Endothelial cell of umbilical vein (primary cell): ENCODE measurements around the gene FAM193B. TPM values are rescaled to one million over a fixed set of nuclear protein-coding genes. Genes with fewer than 3 reads are reported as not detected.

Experiments
- BruUV-seq: library from RNA; stranded (reverse); fragments of 400-500 nt; replicated peaks from 2 replicates; lab custom pipeline; 2021; lab: Mats Ljungman, UMichigan
- CTCF ChIA-PET: fragments of 300-600, 350-600 bp; sonication (Branson Sonifier 250); formaldehyde crosslinking; loops from one replicate; lab custom pipeline; 2021; ENCODE audit warnings: antibody characterized with exemption, inconsistent platforms; lab: Charles Lee
- POLR2A ChIA-PET: fragments of 300-600, 350-600 bp; sonication (Branson Sonifier 250); formaldehyde crosslinking; loops from one replicate; lab custom pipeline; 2021; ENCODE audit warnings: antibody characterized with exemption, inconsistent platforms; lab: Charles Lee
- DNase-seq: peaks from one replicate; pipeline ENCODE4 v3.0.0-alpha.2; 2011; ENCODE audit warnings: low read depth, low spot score
- FAIRE-seq: peaks from 2 replicates; lab custom pipeline; 2011; peaks lifted over from hg19 to GRCh38; lab: Jason Lieb, UNC
- H2AFZ ChIP-seq: 2 replicates; pipeline ENCODE4 v1.6.0; 2012; ENCODE audit warnings: low read depth, low read length, control low read depth, inconsistent platforms
- H3K27ac ChIP-seq: 2 replicates; pipeline ENCODE4 v1.5.1; 2011; ENCODE audit warnings: low read depth, mild to moderate bottlenecking, control low read depth, low read length, moderate library complexity; ENCODE audit not compliant: insufficient read depth
- H3K27me3 ChIP-seq, 2 experiments: 2 replicates each; pipeline versions ENCODE4 v1.6.0 to v1.6.1; 2011; ENCODE audit warnings: low read length in 2 of 2, mixed read lengths in 1 of 2; ENCODE audit not compliant: control insufficient read depth in 2 of 2, insufficient read depth in 2 of 2
- H3K36me3 ChIP-seq, 2 experiments: 2 replicates in 1 of 2; 3 replicates in 1 of 2; pipeline ENCODE4 v1.5.1; 2011; ENCODE audit warnings: low read length in 2 of 2, mild to moderate bottlenecking in 1 of 2, moderate library complexity in 1 of 2; ENCODE audit not compliant: control insufficient read depth in 2 of 2, insufficient read depth in 2 of 2; ENCODE audit errors: extremely low read depth in 1 of 2
- H3K4me1 ChIP-seq: 3 replicates; pipeline ENCODE4 v1.5.1; 2011; ENCODE audit warnings: mild to moderate bottlenecking, low read length; ENCODE audit not compliant: control insufficient read depth, insufficient read depth; ENCODE audit errors: extremely low read depth
- H3K4me2 ChIP-seq: 2 replicates; pipeline ENCODE4 v1.6.1; 2011; ENCODE audit warnings: low read length, control low read depth, mixed read lengths; ENCODE audit not compliant: insufficient read depth
- H3K4me3 ChIP-seq, 3 experiments: fragments of 200-600 bp in 1 of 3; sonication (generic), shearing (Covaris generic) in 1 of 3; replicated peaks in 1 of 3; 2 replicates each; pipeline ENCODE4 v1.5.1; 2011 to 2016; ENCODE audit warnings: control low read depth in 3 of 3, low read length in 3 of 3, mild to moderate bottlenecking in 2 of 3, inconsistent platforms in 1 of 3, low read depth in 1 of 3, moderate library complexity in 1 of 3; ENCODE audit not compliant: insufficient read depth in 1 of 3
- H3K79me2 ChIP-seq: 2 replicates; pipeline ENCODE4 v1.6.0; 2012; ENCODE audit warnings: low read length, inconsistent platforms; ENCODE audit not compliant: control insufficient read depth, insufficient read depth
- H3K9ac ChIP-seq: replicated peaks from 2 replicates; pipeline ENCODE3; 2011; ENCODE audit warnings: low read length, control low read depth; ENCODE audit not compliant: insufficient read depth; ENCODE audit errors: extremely low read depth
- H3K9me1 ChIP-seq: replicated peaks from 3 replicates; pipeline ENCODE4 v1.6.0; 2011; ENCODE audit warnings: mild to moderate bottlenecking, low read length; ENCODE audit not compliant: control insufficient read depth, insufficient read depth; ENCODE audit errors: extremely low read depth
- H3K9me3 ChIP-seq: replicated peaks from 2 replicates; pipeline ENCODE4 v1.5.1; 2012; ENCODE audit warnings: low read length, inconsistent platforms; ENCODE audit not compliant: control insufficient read depth, insufficient read depth
- H4K20me1 ChIP-seq: replicated peaks from 2 replicates; pipeline ENCODE3; 2011; ENCODE audit warnings: mild to moderate bottlenecking, low read length; ENCODE audit not compliant: control insufficient read depth, insufficient read depth; ENCODE audit errors: extremely low read depth
- CTCF ChIP-seq, 2 donors: IDR thresholded peaks; 1 replicate in 1 of 2; 2 replicates in 1 of 2; pipeline ENCODE4 v1.5.1; 2011; ENCODE audit warnings: low read length in 2 of 2, mild to moderate bottlenecking in 2 of 2, moderate library complexity in 2 of 2, control low read depth in 1 of 2, inconsistent platforms in 1 of 2, low read depth in 1 of 2; ENCODE audit not compliant: insufficient read depth in 1 of 2; ENCODE audit errors: extremely low read depth in 1 of 2
- EZH2 ChIP-seq: IDR thresholded peaks from 2 replicates; pipeline ENCODE4 v1.6.1; 2012; ENCODE audit warnings: borderline replicate concordance, low read depth, mild to moderate bottlenecking, moderate library complexity, low read length, inconsistent platforms; ENCODE audit not compliant: severe bottlenecking
- FOS ChIP-seq: IDR thresholded peaks from 2 replicates; pipeline ENCODE4 v1.6.1; 2011; ENCODE audit warnings: mild to moderate bottlenecking, low read length, moderate library complexity, borderline replicate concordance; ENCODE audit not compliant: insufficient read depth
- GATA2 ChIP-seq: IDR thresholded peaks from 2 replicates; pipeline ENCODE4 v1.7.0; 2011; ENCODE audit warnings: low read depth, mild to moderate bottlenecking, moderate library complexity, mixed read lengths, low read length; ENCODE audit not compliant: insufficient read length, insufficient read depth
- JUN ChIP-seq: IDR thresholded peaks from 2 replicates; pipeline ENCODE4 v1.6.1; 2011; ENCODE audit warnings: borderline replicate concordance, low read depth; ENCODE audit not compliant: insufficient read length, insufficient read depth
- MAX ChIP-seq: IDR thresholded peaks from 2 replicates; pipeline ENCODE4 v1.6.1; 2011; ENCODE audit not compliant: insufficient read depth, insufficient read length
- MYC ChIP-seq: IDR thresholded peaks from one replicate; pipeline ENCODE4 v1.6.1; 2011; ENCODE audit warnings: mild to moderate bottlenecking, low read depth, low read length
- POLR2A ChIP-seq: IDR thresholded peaks from 2 replicates; pipeline ENCODE4 v1.6.1; 2012; ENCODE audit warnings: low read depth, mild to moderate bottlenecking, control low read depth, low read length
- POLR2AphosphoS5 ChIP-seq: IDR thresholded peaks from 2 replicates; pipeline ENCODE4 v1.6.1; 2012; ENCODE audit warnings: low read depth, mild to moderate bottlenecking, control low read depth, low read length, moderate library complexity; ENCODE audit not compliant: insufficient read depth
- dilution Hi-C: fragments of 300-500 bp; cut with MboI; formaldehyde crosslinking; loops from one replicate; pipeline ENCODE4 v1.15.0; 2019; ENCODE audit warnings: low sequenced_read_pairs; ENCODE audit not compliant: extremely low pct_ligation_motif_present
- intact Hi-C: fragments of 100-400 bp; cut with micrococcal nuclease; formaldehyde crosslinking; loops from one replicate; pipeline ENCODE4 v1.10.0; 2022
- polyA plus RNA-seq, 4 experiments: library from polyadenylated mRNA; depleted of rRNA in 3 of 4; stranded (reverse) in 3 of 4; unstranded in 1 of 4; fragments of >200 nt; gene quantifications; 2 replicates each; pipeline versions ENCODE4 v1.2.1 to v1.2.3, GENCODE V29; 2011 to 2012; ENCODE audit warnings: missing spikeins in 1 of 4
- total RNA-seq: library from RNA; stranded (reverse); gene quantifications from 2 replicates; pipeline ENCODE4 v1.2.3, GENCODE V29; 2021

The FAM193B gene
- total and polyA plus RNA-seq, 2 donors (not counting 3 experiments of a cell fraction or from before 2014, with no cell fraction given) = 57.9 to 75.7 TPM

DNA sequence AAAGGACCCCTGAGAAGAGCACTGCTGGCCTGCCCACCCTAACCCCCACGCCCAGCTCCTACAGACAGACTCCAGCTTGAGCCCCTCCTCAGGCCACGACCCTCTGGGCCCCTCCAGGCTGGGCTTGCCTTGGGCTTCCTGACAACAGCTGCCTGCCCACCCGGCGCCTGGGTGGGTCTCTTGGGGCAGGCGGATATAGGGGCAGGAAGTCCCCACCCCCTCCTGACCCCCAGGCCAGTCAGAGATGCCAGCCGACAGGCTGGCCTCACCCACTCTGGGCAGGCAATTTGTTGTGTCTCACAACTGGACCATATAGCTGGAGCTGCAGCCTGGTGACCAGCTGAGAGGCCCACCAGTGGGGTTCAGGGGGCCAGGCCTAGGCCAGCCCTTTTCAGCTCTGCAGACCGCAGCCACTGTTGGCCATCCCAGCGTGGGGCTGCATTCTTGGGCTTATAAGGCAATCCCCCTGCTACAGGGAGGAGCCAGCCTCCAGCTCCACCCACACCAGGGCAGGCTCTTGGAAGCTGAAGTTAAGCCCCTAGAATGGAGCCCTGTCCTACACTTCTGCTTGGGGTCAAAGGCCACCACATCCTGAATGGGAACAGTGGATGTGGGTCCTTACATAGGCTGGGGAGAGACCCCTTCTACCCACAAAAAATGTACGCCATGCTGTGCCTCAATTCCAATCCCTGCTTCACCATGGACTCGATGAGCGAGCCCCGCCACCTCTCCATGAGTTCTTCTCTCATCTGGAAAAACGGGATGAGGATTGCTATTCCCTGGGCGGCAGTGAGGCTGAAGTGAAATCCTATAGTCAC is 58.9 kb downstream of the FAM193B start:
- POLR2A ChIA-PET = interaction anchor here (0.6 to 3.0 kb wide), 7 partner anchors 11 to 69 kb away, joined by 3 to 17 read pairs (median 4); no protein-coding TSS in a partner anchor

More for the DNA sequence above, 58.9 kb downstream of the FAM193B start:
- H3K9me1 ChIP-seq = no peaks in the 10 kb centered on the region
- peak overlapping the region; percentile 70 for H3K4me2 ChIP-seq
- CTCF ChIA-PET = interaction anchor here (0.8 to 3.4 kb wide), 13 partner anchors 11 to 186 kb away, joined by 3 to 15 read pairs (median 4); no protein-coding TSS in a partner anchor
- intact Hi-C loops = loop anchor here (2.0 to 10.0 kb wide), 4 partner anchors 51 to 961 kb away; partner anchors contain the start of genes N4BP3 and RNF44
- H3K79me2 ChIP-seq = peaks cover 40% of the 10 kb centered on the region
- H2AFZ ChIP-seq = no peak overlapping the region
- peak overlapping the region; percentile 93 for H3K9ac ChIP-seq
- H3K27me3 ChIP-seq = no peaks in the 10 kb centered on the region
- H3K4me3 ChIP-seq = peak overlapping the region; percentile 46 to 79 (median 74)
- peaks cover 5 to 14% of the 10 kb centered on the region in 2 experiments for H3K36me3 ChIP-seq
- no peak for TF ChIP-seq MYC
- TF ChIP-seq POLR2AphosphoS5 = no peak
- no peak for TF ChIP-seq JUN
- no peak for TF ChIP-seq CTCF (IDR thresholded peaks at IDR 0.05; ENCODE audit: extremely low read depth in 1 of 2, insufficient read depth in 1 of 2, low read depth in 1 of 2, low read length in 2 of 2)
- TF ChIP-seq POLR2A = peak; percentile 87
- TF ChIP-seq MAX = no peak
- TF ChIP-seq GATA2 = no peak
- TF ChIP-seq FOS = peak; percentile 17
- TF ChIP-seq EZH2 = no peak
- peaks cover 56% of the 10 kb centered on the region for H3K4me1 ChIP-seq
- no peaks in the 10 kb centered on the region for H3K9me3 ChIP-seq
- dilution Hi-C loops = no loop called here
- FAIRE-seq = no peak
- no peaks in the 10 kb centered on the region for H4K20me1 ChIP-seq
- H3K27ac ChIP-seq = peak overlapping the region; percentile 93
- TSS peak; percentile 50 for BruUV-seq
- DNase-seq = peak; percentile 86
